Immature natural killer cell (primary cell): ENCODE results near the gene ABCC8. TPM values are rescaled to one million over a fixed set of nuclear protein-coding genes. Genes with fewer than 3 reads are reported as not detected.
A peak's percentile ranks its signal among the peaks of the same experiment; 100 is the strongest.

Experiments
- DNase-seq, 3 donors: peaks; one replicate each; pipeline ENCODE4 v3.0.0; 2022; ENCODE audit warnings: mixed read lengths in 1 of 3
- H3K27ac Mint-ChIP-seq, 6 donors: one replicate each; pipeline ENCODE4 v1.8.0; 2020; ENCODE audit warnings: mixed read lengths in 6 of 6, mild to moderate bottlenecking in 5 of 6, inconsistent platforms in 4 of 6, moderate library complexity in 3 of 6
- H3K27me3 Mint-ChIP-seq, 3 donors: one replicate each; pipeline ENCODE4 v1.8.0; 2020 to 2021; ENCODE audit warnings: low read depth in 3 of 3, mild to moderate bottlenecking in 3 of 3, mixed read lengths in 3 of 3, moderate library complexity in 3 of 3, inconsistent platforms in 1 of 3
- H3K36me3 Mint-ChIP-seq, 3 donors: one replicate each; pipeline ENCODE4 v1.8.0; 2020; ENCODE audit warnings: mixed read lengths in 3 of 3, inconsistent platforms in 2 of 3, mild to moderate bottlenecking in 2 of 3
- H3K4me1 Mint-ChIP-seq, 2 donors: one replicate each; pipeline ENCODE4 v1.8.0; 2020; ENCODE audit warnings: inconsistent platforms in 2 of 2, mild to moderate bottlenecking in 2 of 2, mixed read lengths in 2 of 2, moderate library complexity in 1 of 2
- H3K4me3 Mint-ChIP-seq, 5 donors: one replicate each; pipeline ENCODE4 v1.8.0; 2020; ENCODE audit warnings: mild to moderate bottlenecking in 5 of 5, mixed read lengths in 5 of 5, inconsistent platforms in 3 of 5, moderate library complexity in 3 of 5
- H3K9me3 Mint-ChIP-seq, 6 donors: one replicate each; pipeline ENCODE4 v1.8.0; 2020; ENCODE audit warnings: mild to moderate bottlenecking in 6 of 6, mixed read lengths in 6 of 6, inconsistent platforms in 4 of 6, moderate library complexity in 3 of 6
- polyA plus RNA-seq, 3 donors: library from polyadenylated mRNA; unstranded; fragments of 300-500 nt; fragmentation: Illumina TruSeq; gene quantifications; one replicate each; pipeline ENCODE4 v1.2.3, GENCODE V29; 2021

ABCC8 gene
- polyA plus RNA-seq, 3 donors from 2014 or later: not detected

DNA sequence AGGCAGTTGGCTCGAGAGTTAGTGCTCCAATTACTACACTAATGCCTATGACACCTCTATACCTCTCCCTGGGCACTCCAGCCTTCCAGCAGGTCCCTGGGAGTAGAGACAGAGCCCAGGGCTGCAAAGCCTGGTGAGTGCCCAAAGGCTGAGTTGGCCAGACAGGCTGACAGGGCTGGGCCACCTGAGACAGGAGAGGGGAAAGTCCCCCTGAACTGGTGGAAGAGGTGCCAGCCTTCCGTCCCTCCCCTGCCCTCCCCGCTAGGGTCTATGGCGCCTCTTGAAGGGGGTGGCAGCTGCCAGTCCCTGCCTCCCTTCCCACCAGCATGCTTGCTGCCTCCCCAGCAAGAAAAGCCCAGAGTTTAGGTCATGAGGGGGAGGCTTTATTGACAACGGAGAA lies 91.2 kb downstream of the ABCC8 start:
- no peaks in the 10 kb centered on the region for H3K9me3 Mint-ChIP-seq
- peaks cover 0 to 3% (median 2%) of the 10 kb centered on the region in 3 donors for H3K27me3 Mint-ChIP-seq
- H3K27ac Mint-ChIP-seq: no peak overlapping the region
- H3K4me1 Mint-ChIP-seq: peaks cover 5 to 9% of the 10 kb centered on the region in 2 donors
- H3K36me3 Mint-ChIP-seq: no peaks in the 10 kb centered on the region
- peak overlapping the region in 1 of 5 donors; percentile 32 for H3K4me3 Mint-ChIP-seq
- no peak for DNase-seq

DNA sequence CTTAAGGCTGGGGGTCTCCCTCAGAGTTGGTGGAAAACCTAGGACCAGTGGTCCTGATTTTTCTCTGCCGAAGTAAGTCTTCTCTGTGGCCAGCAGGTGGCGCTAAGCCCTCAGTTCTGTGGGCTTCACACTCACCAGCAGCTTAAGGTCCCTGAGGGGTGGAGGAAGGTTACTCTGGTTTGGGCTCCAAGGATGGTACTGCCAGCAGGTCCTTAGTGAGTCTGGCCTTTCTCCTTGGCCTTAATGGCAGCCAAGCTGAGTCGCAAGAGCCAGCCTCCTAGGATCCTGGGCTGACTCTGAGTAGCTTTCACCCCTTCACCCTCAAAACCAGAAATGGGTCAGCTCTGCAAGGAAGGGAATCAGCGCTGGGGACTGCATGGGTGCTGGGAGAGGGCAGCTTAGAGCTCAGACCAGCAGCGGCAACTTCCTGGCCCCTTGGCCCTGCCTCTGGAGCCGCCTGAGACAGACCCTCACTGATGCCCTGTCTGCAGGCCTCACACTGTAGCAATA lies 92.6 kb downstream of the ABCC8 start:
- no peak overlapping the region for H3K27ac Mint-ChIP-seq
- DNase-seq: peak; percentile 63 to 71 (median 69)
- peaks cover 0 to 3% (median 2%) of the 10 kb centered on the region in 3 donors for H3K27me3 Mint-ChIP-seq
- H3K9me3 Mint-ChIP-seq: no peaks in the 10 kb centered on the region
- H3K4me3 Mint-ChIP-seq: no peak overlapping the region
- H3K36me3 Mint-ChIP-seq: no peaks in the 10 kb centered on the region
- peaks cover 2 to 5% of the 10 kb centered on the region in 2 donors for H3K4me1 Mint-ChIP-seq

DNA sequence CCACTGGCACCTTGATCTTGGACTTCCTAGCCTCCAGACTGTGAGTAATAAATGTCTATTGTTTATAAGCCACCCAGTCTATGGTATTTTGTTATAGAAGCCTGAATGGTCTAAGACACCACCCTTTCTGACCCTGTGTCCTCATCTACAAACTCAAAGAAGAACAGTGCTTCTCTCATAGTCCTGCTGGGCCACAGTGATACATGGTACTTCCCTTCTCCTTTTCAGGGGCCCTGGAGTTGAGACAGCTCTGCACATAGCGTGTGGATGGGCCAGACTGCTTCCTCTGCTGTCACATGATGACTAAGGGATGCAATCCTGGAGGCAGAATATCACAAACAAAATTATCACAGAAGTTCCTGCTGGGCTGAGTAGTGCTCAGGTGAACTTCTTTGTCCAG lies 93.2 kb downstream of the ABCC8 start:
- Mint-ChIP-seq H3K9me3 (peaks cover 0 to under 1% (median 0%) of the 10 kb centered on the region in 6 donors), H3K27ac (no peak overlapping the region), H3K4me1 (peaks cover 2 to 5% of the 10 kb centered on the region in 2 donors), H3K4me3 (no peak overlapping the region), H3K27me3 (peaks cover 0 to 3% (median 2%) of the 10 kb centered on the region in 3 donors), H3K36me3 (peaks cover 0 to 1% (median 0%) of the 10 kb centered on the region in 3 donors)
- no peak for DNase-seq

DNA sequence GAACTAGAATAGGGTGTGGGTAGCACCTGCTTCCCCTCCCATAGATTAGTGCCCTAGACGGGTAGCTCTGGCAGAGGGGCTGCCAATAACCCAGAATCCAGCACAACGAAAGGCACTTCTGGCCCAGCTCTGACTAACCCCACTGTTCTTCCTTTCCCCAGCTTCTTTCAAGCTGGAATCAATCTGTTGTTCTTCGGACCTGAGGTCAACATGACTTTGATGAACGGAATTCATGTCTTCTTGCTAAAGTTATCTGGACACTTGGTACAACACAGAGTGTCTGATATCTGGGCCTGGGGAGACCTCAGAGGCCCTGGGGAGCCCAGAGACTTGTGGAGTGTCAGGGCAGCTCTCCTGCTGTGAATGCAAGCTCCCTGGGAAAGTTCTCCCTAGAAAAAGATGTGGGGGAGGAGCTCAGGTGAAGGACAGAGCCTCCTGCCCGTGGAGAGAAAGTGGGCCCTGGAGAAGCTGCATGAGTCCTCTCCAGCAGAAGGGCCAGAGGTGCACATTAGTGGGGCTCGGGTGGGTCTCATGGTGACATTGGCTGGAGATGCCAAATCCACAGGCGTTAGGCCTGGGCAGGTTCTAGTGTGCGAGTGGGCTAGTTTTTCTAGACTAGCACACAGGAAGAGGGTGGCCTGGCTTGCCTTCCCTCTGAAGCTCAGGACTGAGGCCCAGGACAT lies 94.5 kb downstream of the ABCC8 start:
- no peak overlapping the region for H3K27ac Mint-ChIP-seq

DNA sequence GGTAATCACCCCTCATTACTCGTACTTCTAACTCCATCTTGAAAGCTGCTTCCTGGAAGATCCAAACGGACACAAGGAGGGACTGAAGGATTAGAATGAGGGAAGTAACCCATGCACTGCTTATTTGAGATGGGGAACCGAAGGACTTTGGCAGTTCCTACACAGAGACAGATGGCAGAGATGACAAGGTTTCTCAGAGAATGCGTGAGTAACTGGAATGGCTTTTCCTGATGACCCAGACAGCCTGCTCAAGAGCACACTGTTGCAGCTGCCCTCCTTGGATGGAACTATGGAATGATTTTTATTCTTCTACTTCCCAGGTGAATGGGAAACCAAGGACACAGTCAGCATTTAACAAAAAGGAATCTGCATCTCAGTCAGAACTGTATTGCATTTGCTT lies 95.5 kb downstream of the ABCC8 start:
- no peak overlapping the region for H3K4me3 Mint-ChIP-seq
- peaks cover 0 to 2% (median 0%) of the 10 kb centered on the region in 6 donors for H3K9me3 Mint-ChIP-seq
- peak overlapping the region in 1 of 6 donors; percentile 25 for H3K27ac Mint-ChIP-seq
- H3K4me1 Mint-ChIP-seq: no peaks in the 10 kb centered on the region
- no peak for DNase-seq
- peaks cover 0 to 3% (median 2%) of the 10 kb centered on the region in 3 donors for H3K27me3 Mint-ChIP-seq
- H3K36me3 Mint-ChIP-seq: peaks cover 0 to 3% (median 0%) of the 10 kb centered on the region in 3 donors

More for the DNA sequence above, 94.5 kb downstream of the ABCC8 start:
- DNase-seq: no peak
- peaks cover 0 to 2% (median 0%) of the 10 kb centered on the region in 6 donors for H3K9me3 Mint-ChIP-seq
- peaks cover 0 to 2% (median 2%) of the 10 kb centered on the region in 3 donors for H3K27me3 Mint-ChIP-seq
- H3K4me1 Mint-ChIP-seq: peaks cover 0 to under 1% of the 10 kb centered on the region in 2 donors
- no peak overlapping the region for H3K4me3 Mint-ChIP-seq
- H3K36me3 Mint-ChIP-seq: peaks cover 0 to 3% (median 0%) of the 10 kb centered on the region in 3 donors

DNA sequence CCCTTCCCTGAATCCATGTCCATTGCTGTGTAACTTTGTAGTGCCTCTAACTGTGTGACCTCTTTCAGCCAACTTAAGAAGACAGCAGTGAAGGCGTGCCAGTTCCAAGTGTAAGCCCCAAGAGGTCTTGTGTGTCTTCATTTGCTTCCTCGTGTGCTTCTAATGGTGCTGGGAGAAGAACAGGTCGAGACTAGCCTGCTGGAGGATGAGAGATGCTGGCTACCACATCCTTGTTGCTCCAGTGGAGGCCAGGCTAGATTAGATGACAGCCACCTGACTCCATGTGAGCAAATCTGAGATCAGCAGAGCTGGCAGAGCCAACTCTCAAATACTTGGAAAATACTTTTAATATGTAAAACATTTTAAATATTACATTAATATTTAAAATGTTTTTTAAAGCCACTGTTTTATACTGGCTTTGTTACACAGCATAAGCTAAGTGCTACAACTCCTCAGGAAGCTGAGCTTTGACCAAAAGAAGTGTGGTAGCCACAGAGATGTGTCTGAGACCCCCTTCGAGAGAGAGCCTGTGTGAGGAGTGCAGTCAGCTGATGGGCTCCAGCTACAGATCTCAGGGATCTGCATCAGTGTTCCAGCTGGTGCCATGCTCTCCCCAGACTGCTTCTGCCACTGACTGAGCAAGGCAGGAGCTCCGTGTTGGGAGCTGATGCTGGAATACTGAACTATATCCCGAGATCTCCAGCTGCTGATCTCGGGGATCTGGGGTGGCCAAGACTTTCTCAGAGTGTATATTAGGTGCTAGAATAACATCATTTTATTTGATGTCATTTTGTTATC lies 97.1 kb downstream of the ABCC8 start:
- peaks cover 3 to 4% (median 4%) of the 10 kb centered on the region in 3 donors for H3K36me3 Mint-ChIP-seq
- no peak overlapping the region for H3K4me3 Mint-ChIP-seq
- peak overlapping the region in 1 of 6 donors; percentile 70 for H3K27ac Mint-ChIP-seq
- H3K4me1 Mint-ChIP-seq: no peaks in the 10 kb centered on the region
- peaks cover under 1 to 3% (median 2%) of the 10 kb centered on the region in 3 donors for H3K27me3 Mint-ChIP-seq
- H3K9me3 Mint-ChIP-seq: peaks cover 0 to 3% (median 0%) of the 10 kb centered on the region in 6 donors
- no peak for DNase-seq

DNA sequence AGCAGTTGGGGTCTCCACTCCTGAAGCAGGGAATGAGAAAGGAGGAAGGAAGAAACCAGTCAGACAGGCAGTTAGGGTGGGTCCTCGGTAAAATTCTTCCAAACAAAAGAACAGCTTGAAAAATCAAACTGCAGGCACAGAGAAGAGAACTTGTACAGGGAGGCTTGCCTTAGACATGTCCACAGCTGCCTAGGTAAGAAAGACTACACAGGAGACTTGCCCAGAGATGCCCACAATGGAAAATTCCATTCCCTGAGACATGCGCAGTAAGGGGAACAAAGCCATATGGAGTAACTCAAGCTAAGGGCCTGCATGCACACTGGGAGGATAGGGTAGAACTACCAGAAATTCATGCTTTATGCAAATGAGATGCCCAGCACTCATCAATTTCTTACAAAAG lies 98.0 kb downstream of the ABCC8 start:
- H3K36me3 Mint-ChIP-seq: peaks cover 4 to 10% (median 5%) of the 10 kb centered on the region in 3 donors
- no peak overlapping the region for H3K27ac Mint-ChIP-seq
- DNase-seq: no peak
- H3K4me3 Mint-ChIP-seq: no peak overlapping the region
- H3K27me3 Mint-ChIP-seq: peaks cover 2 to 7% (median 3%) of the 10 kb centered on the region in 3 donors
- H3K4me1 Mint-ChIP-seq: no peaks in the 10 kb centered on the region
- peaks cover 0 to 8% (median 2%) of the 10 kb centered on the region in 6 donors for H3K9me3 Mint-ChIP-seq

DNA sequence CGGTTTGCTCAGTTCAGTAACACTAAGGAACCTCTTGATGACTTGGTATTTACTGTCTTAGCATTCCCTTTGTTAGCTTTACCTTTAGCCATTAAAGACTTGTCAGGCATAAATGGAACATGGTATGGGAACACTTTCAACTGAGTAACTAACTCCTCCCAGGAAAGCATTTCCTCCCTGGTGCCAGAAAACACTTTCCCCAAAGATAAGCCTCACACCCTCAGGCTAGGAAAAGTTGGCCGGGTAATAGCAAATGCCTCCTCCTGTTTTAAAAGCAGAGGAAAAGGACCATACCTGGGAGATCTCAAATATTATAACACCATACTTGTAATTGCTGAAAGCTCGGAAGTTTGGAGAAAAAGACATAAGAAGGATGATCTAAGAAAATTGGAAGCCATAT lies 100.2 kb downstream of the ABCC8 start:
- H3K9me3 Mint-ChIP-seq: peaks cover 17 to 25% (median 20%) of the 10 kb centered on the region in 6 donors

DNA sequence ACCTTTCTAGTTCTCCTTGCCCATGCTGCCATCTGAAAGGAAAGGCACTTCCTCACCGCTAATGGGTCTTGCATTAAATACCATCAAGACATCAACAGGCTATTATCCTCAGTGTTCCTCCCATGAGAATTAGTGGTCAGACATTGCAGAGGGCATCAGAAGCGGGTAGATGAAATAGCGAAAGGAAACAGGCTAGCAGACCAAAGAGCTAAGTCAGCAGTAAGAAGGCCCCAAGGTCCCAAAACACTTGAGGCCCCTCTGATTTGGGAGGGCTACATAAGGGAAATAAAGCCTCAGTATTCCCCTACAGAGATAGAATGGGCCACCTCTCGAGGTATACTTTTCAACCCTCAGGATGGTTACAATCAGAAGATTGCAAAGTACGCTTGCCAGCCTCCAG lies 101.1 kb downstream of the ABCC8 start:
- Mint-ChIP-seq H3K4me3 (no peak overlapping the region), H3K36me3 (peaks cover 28 to 39% (median 31%) of the 10 kb centered on the region in 3 donors), H3K27ac (no peak overlapping the region), H3K9me3 (peaks cover 26 to 35% (median 30%) of the 10 kb centered on the region in 6 donors), H3K27me3 (peaks cover 0 to 7% (median 2%) of the 10 kb centered on the region in 3 donors), H3K4me1 (no peaks in the 10 kb centered on the region)
- DNase-seq: no peak

More for the DNA sequence above, 100.2 kb downstream of the ABCC8 start:
- H3K27me3 Mint-ChIP-seq: peaks cover 2 to 7% (median 3%) of the 10 kb centered on the region in 3 donors
- no peaks in the 10 kb centered on the region for H3K4me1 Mint-ChIP-seq
- DNase-seq: no peak
- peaks cover 19 to 30% (median 21%) of the 10 kb centered on the region in 3 donors for H3K36me3 Mint-ChIP-seq
- H3K4me3 Mint-ChIP-seq: no peak overlapping the region
- H3K27ac Mint-ChIP-seq: no peak overlapping the region

DNA sequence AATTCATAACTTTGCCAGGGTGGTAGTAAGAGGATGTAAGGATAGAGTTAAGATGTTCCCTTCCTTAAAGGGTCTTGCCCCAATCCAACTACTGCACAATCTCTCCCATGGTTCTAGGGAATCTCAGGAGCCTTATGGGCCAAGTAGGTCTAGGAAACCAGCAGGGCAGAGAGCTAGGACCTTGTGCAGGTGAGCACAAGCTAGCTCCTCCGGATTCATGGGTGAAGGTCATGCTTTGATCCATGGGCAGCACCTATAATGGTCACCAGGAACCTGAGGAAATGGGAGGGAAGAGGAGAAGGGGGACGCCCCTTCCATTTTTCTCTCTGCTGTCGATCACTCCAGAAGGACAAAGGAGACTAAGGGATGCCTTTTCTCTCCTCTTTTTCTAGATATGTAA lies 105.0 kb downstream of the ABCC8 start:
- Mint-ChIP-seq H3K27me3 (peaks cover 0 to 7% (median 2%) of the 10 kb centered on the region in 3 donors), H3K36me3 (peaks cover 52 to 75% (median 55%) of the 10 kb centered on the region in 3 donors), H3K27ac (no peak overlapping the region), H3K4me3 (no peak overlapping the region), H3K9me3 (peaks cover 36 to 55% (median 43%) of the 10 kb centered on the region in 6 donors), H3K4me1 (peaks cover 0 to 7% of the 10 kb centered on the region in 2 donors)
- DNase-seq: no peak

DNA sequence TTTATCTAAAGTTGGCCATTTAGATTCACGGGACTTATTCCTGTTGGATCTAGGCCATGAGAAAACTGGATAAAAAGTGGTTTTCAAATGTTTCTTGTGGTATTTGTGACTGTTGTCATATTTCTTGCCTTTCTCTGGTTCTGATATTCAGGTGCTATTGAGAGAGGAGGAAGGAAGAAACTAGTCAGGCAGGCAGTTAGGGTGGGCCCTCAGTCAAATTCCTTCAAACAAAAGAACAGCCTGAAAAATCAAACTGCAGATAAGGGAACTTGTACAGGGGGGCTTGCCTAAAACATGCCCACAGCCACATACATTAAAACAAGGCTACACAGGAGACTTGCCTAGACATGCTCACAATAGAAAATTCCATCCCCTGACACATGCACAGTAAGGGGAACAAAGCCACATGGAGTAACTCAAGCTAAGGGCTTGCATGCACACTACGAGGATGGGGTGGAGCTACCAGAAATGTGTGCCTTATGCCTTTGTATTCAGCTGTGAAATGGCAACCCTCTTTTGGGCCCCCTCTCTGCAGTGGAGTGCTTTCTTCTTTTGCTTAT lies 106.9 kb downstream of the ABCC8 start:
- Mint-ChIP-seq H3K4me3 (no peak overlapping the region), H3K9me3 (peaks cover 36 to 55% (median 43%) of the 10 kb centered on the region in 6 donors), H3K27ac (no peak overlapping the region), H3K27me3 (peaks cover 0 to 7% (median 0%) of the 10 kb centered on the region in 3 donors), H3K36me3 (peaks cover 52 to 78% (median 53%) of the 10 kb centered on the region in 3 donors), H3K4me1 (peaks cover 0 to 7% of the 10 kb centered on the region in 2 donors)
- DNase-seq: no peak

DNA sequence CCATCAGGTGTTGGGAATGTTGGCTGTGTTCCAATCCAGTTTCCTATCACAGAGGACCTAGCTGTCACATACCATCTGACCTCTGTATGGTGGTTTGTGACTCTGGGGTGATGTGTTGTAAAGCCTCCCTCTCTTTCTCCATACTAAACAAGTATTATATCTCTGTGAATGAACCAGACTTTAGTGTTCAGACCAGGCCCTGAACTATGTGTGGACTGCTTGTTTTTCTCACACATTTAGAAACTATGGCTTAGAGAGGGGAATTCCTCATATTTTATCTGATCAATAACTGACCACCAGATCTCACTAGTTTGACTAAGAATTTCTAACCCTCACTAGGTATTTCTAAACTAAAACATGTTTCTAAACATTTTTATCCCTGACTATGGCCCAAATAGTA lies 107.6 kb downstream of the ABCC8 start:
- no peak overlapping the region for H3K27ac Mint-ChIP-seq
- H3K4me3 Mint-ChIP-seq: no peak overlapping the region
- H3K4me1 Mint-ChIP-seq: peaks cover 0 to 7% of the 10 kb centered on the region in 2 donors
- peaks cover 0 to 3% (median 0%) of the 10 kb centered on the region in 3 donors for H3K27me3 Mint-ChIP-seq
- DNase-seq: no peak
- peaks cover 36 to 55% (median 41%) of the 10 kb centered on the region in 6 donors for H3K9me3 Mint-ChIP-seq
- H3K36me3 Mint-ChIP-seq: peaks cover 52 to 73% (median 53%) of the 10 kb centered on the region in 3 donors

DNA sequence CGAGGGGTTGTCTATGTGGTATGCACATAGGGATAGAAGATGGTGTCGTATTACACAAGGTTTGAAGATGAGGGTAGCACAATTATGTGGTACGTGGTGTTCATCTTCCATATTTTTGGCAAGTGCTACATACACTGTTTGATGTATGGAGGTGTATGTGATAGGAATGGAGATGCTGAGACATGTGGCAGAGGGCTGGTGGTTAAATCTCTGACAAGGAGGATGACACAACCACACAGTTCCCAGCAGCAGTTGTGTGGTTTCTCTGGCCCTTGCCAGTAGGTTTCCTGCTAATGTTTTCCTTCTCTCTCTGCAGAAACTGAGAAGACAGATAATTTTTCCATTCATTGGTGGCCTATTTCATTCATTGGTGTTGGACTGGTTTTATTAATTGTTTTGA lies 108.1 kb downstream of the ABCC8 start:
- H3K4me1 Mint-ChIP-seq: peaks cover 0 to 7% of the 10 kb centered on the region in 2 donors
- H3K4me3 Mint-ChIP-seq: no peak overlapping the region
- DNase-seq: no peak
- peaks cover 49 to 74% (median 57%) of the 10 kb centered on the region in 3 donors for H3K36me3 Mint-ChIP-seq
- peaks cover 35 to 52% (median 41%) of the 10 kb centered on the region in 6 donors for H3K9me3 Mint-ChIP-seq
- H3K27ac Mint-ChIP-seq: no peak overlapping the region
- peaks cover 0 to 3% (median 0%) of the 10 kb centered on the region in 3 donors for H3K27me3 Mint-ChIP-seq
